ENCODE data around the gene GNAO1.

Gene GNAO1

GRCh38 chr16:56344518-56345405 is 153.5 kb downstream of the GNAO1 start:
- in situ Hi-C loops (cut with MboI; ENCODE audit: low sequenced_read_pairs): no loop called here

GRCh38 chr16:56345406-56346050 is 154.2 kb downstream of the GNAO1 start:
- in situ Hi-C loops (cut with MboI; ENCODE audit: low sequenced_read_pairs): no loop called here

- in situ Hi-C loops (cut with MboI; ENCODE audit: low sequenced_read_pairs): no loop called here
Observed at GRCh38 chr16:56346131-56346890, 155.0 kb downstream of the GNAO1 start.

- in situ Hi-C loops (cut with MboI; ENCODE audit: low sequenced_read_pairs): no loop called here
Observed at GRCh38 chr16:56347166-56347565, 155.9 kb downstream of the GNAO1 start.

- in situ Hi-C loops (cut with MboI; ENCODE audit: low sequenced_read_pairs): no loop called here
Observed at GRCh38 chr16:56347670-56348069, 156.4 kb downstream of the GNAO1 start.

- in situ Hi-C loops (cut with MboI; ENCODE audit: low sequenced_read_pairs): no loop called here
Observed at GRCh38 chr16:56348168-56349085, 157.1 kb downstream of the GNAO1 start.

- in situ Hi-C loops (cut with MboI; ENCODE audit: low sequenced_read_pairs): no loop called here
Observed at GRCh38 chr16:56349086-56349415, 157.8 kb downstream of the GNAO1 start.

- in situ Hi-C loops (cut with MboI; ENCODE audit: low sequenced_read_pairs): no loop called here
Observed at GRCh38 chr16:56349711-56350161, 158.4 kb downstream of the GNAO1 start.

GRCh38 chr16:56350491-56351405 is 159.5 kb downstream of the GNAO1 start:
- in situ Hi-C loops (cut with MboI; ENCODE audit: low sequenced_read_pairs): no loop called here

- in situ Hi-C loops (cut with MboI; ENCODE audit: low sequenced_read_pairs): no loop called here
Observed at GRCh38 chr16:56351481-56351880, 160.2 kb downstream of the GNAO1 start.

- in situ Hi-C loops (cut with MboI; ENCODE audit: low sequenced_read_pairs): no loop called here
Observed at GRCh38 chr16:56352351-56353053, 161.2 kb downstream of the GNAO1 start.

- in situ Hi-C loops (cut with MboI; ENCODE audit: low sequenced_read_pairs): no loop called here
Observed at GRCh38 chr16:56353054-56353921, 162.0 kb downstream of the GNAO1 start.

- in situ Hi-C loops (cut with MboI; ENCODE audit: low sequenced_read_pairs): no loop called here
Observed at GRCh38 chr16:56354016-56354415, 162.7 kb downstream of the GNAO1 start.

GRCh38 chr16:56354746-56355145 is 163.5 kb downstream of the GNAO1 start:
- in situ Hi-C loops (cut with MboI; ENCODE audit: low sequenced_read_pairs): no loop called here

- in situ Hi-C loops (cut with MboI; ENCODE audit: low sequenced_read_pairs): no loop called here
Observed at GRCh38 chr16:56355221-56355620, 163.9 kb downstream of the GNAO1 start.

- in situ Hi-C loops (cut with MboI; ENCODE audit: low sequenced_read_pairs): no loop called here
Observed at GRCh38 chr16:56355786-56356275, 164.5 kb downstream of the GNAO1 start.
